Transverse colon (tissue), 4 donors: ENCODE data around the gene NTNG1. TPM values are rescaled to one million over a fixed set of nuclear protein-coding genes. Genes with fewer than 3 reads are reported as not detected.

Experiments
- DNase-seq: peaks from one replicate; pipeline ENCODE4 v3.0.0-alpha.2; 2019
- H3K27ac ChIP-seq, 4 donors: fragments of 200-600 bp; sonication (generic); 2 replicates each; pipeline ENCODE4 v1.5.1; 2016 to 2018; ENCODE audit warnings: inconsistent platforms in 4 of 4
- H3K27me3 ChIP-seq: fragments of 200-600 bp; sonication (generic); 2 replicates; pipeline ENCODE4 v1.5.1; 2017; ENCODE audit warnings: inconsistent platforms
- H3K36me3 ChIP-seq, 4 donors: fragments of 200-600 bp; sonication (generic); 2 replicates each; pipeline ENCODE4 v1.5.1; 2017 to 2019; ENCODE audit warnings: inconsistent platforms in 4 of 4
- H3K4me1 ChIP-seq, 4 donors: fragments of 200-600 bp; sonication (generic); 2 replicates each; pipeline ENCODE4 v1.5.1; 2017 to 2020; ENCODE audit warnings: inconsistent platforms in 4 of 4
- H3K4me3 ChIP-seq, 4 donors: fragments of 200-600 bp; sonication (generic); 1 replicate in 1 of 4; 2 replicates in 3 of 4; pipeline versions ENCODE4 v1.5.1 to v1.6.1; 2017 to 2019; ENCODE audit warnings: inconsistent platforms in 4 of 4
- H3K9me3 ChIP-seq, 2 donors: fragments of 200-600 bp; sonication (generic); 2 replicates each; pipeline ENCODE4 v1.5.1; 2017 to 2019; ENCODE audit warnings: inconsistent platforms in 2 of 2
- CTCF ChIP-seq, 5 experiments: fragments of 200-600 bp in 3 of 5; fragments of 450-650 bp in 2 of 5; sonication (generic) in 3 of 5; IDR thresholded peaks; 1 replicate in 2 of 5; 2 replicates in 3 of 5; pipeline ENCODE4 v1.5.1; 2016 to 2017; ENCODE audit warnings: antibody characterized with exemption in 5 of 5, inconsistent platforms in 3 of 5, mild to moderate bottlenecking in 2 of 5, moderate library complexity in 1 of 5
- EP300 ChIP-seq: sonication (generic); formaldehyde crosslinking; IDR thresholded peaks from one replicate; pipeline ENCODE4 v1.6.1; 2017; ENCODE audit warnings: antibody characterized with exemption, low read depth
- POLR2A ChIP-seq: fragments of 450-650 bp; IDR thresholded peaks from one replicate; pipeline ENCODE4 v1.6.1; 2016; ENCODE audit warnings: antibody characterized with exemption, mild to moderate bottlenecking, moderate library complexity
- POLR2AphosphoS5 ChIP-seq, 3 donors: sonication (generic); formaldehyde crosslinking; IDR thresholded peaks; one replicate each; pipeline ENCODE4 v1.6.1; 2016; ENCODE audit warnings: antibody characterized with exemption in 3 of 3
- WGBS, 2 donors: methylation state at CpG; one replicate each; pipeline ENCODE4 v1.1.5; 2018; ENCODE audit warnings: low coverage in 1 of 2; 5-methylcytosine and 5-hydroxymethylcytosine counted together
- in situ Hi-C, 4 donors: fragments of 200-750 bp; cut with MboI; loops; one replicate each; pipeline versions ENCODE4 v1.15.0 to v1.15.1; 2017; ENCODE audit warnings: low sequenced_read_pairs in 3 of 4, low pct_ligation_motif_present in 1 of 4, low pct_unique_long_range_greater_than_20kb in 1 of 4
- intact Hi-C: fragments of 100-400 bp; cut with DNase I; formaldehyde crosslinking; loops from one replicate; pipeline ENCODE4 v1.15.1; 2023; ENCODE audit warnings: low total_unique reads
- total RNA-seq, 4 donors: library from RNA; depleted of rRNA; stranded (reverse); fragments of >200 nt; gene quantifications; one replicate each; pipeline ENCODE4 v1.1.0, GENCODE V29; 2016

NTNG1 gene
- total RNA-seq, 4 donors from 2014 or later, result 1.8 to 6.4 (median 3.5) TPM; not detected in 1

GRCh38 chr1:107464827-107465226, 324.0 kb downstream of the NTNG1 start:
- in situ Hi-C loops (no loop called here), intact Hi-C loops (no loop called here)
- H3K27me3 ChIP-seq, result no peaks in the 10 kb centered on the region
- no peak for TF ChIP-seq POLR2A
- no peak for TF ChIP-seq POLR2AphosphoS5 (IDR thresholded peaks at IDR 0.05)
- TF ChIP-seq EP300, result no peak
- TF ChIP-seq CTCF (IDR thresholded peaks at IDR 0.05), result no peak
- H3K4me3 ChIP-seq, result no peak overlapping the region
- H3K27ac ChIP-seq, result no peak overlapping the region
- no peaks in the 10 kb centered on the region for H3K9me3 ChIP-seq
- H3K36me3 ChIP-seq, result no peaks in the 10 kb centered on the region
- DNase-seq, result no peak
- H3K4me1 ChIP-seq, result no peaks in the 10 kb centered on the region
- 64 to 81% methylated on average over 4 of the region's 4 CpGs for WGBS, 2 donors

GRCh38 chr1:107467286-107467685, 326.4 kb downstream of the NTNG1 start:
- no peaks in the 10 kb centered on the region for H3K9me3 ChIP-seq
- DNase-seq, result no peak
- H3K27me3 ChIP-seq, result no peaks in the 10 kb centered on the region
- in situ Hi-C loops (no loop called here), intact Hi-C loops (no loop called here)
- WGBS, 2 donors, result 91 to 100% methylated on average over 1 of the region's 1 CpG
- TF ChIP-seq EP300 (no peak), POLR2AphosphoS5 (IDR thresholded peaks at IDR 0.05) (no peak), CTCF (IDR thresholded peaks at IDR 0.05) (no peak), POLR2A (no peak)
- no peak overlapping the region for H3K27ac ChIP-seq
- no peaks in the 10 kb centered on the region for H3K4me1 ChIP-seq
- H3K4me3 ChIP-seq, result no peak overlapping the region
- no peaks in the 10 kb centered on the region for H3K36me3 ChIP-seq

- Histone ChIP-seq H3K36me3 (no peaks in the 10 kb centered on the region), H3K4me3 (no peak overlapping the region), H3K27me3 (no peaks in the 10 kb centered on the region), H3K4me1 (no peaks in the 10 kb centered on the region), H3K9me3 (no peaks in the 10 kb centered on the region), H3K27ac (no peak overlapping the region)
- intact Hi-C loops, result no loop called here
- DNase-seq, result no peak
- in situ Hi-C loops, result no loop called here
- no peak for TF ChIP-seq CTCF (IDR thresholded peaks at IDR 0.05)
- TF ChIP-seq POLR2A, result no peak
- TF ChIP-seq POLR2AphosphoS5 (IDR thresholded peaks at IDR 0.05), result no peak
- no peak for TF ChIP-seq EP300
- 78 to 93% methylated on average over 3 of the region's 3 CpGs for whole genome bisulfite sequencing, 2 donors
These were observed 327.0 kb downstream of the NTNG1 start for GRCh38 chr1:107467811-107468210.

GRCh38 chr1:107473065-107473464, 332.2 kb downstream of the NTNG1 start:
- Histone ChIP-seq H3K4me1 (no peaks in the 10 kb centered on the region), H3K36me3 (no peaks in the 10 kb centered on the region), H3K27ac (no peak overlapping the region), H3K9me3 (no peaks in the 10 kb centered on the region), H3K27me3 (no peaks in the 10 kb centered on the region), H3K4me3 (no peak overlapping the region)
- in situ Hi-C loops, result no loop called here
- no peak for TF ChIP-seq POLR2AphosphoS5 (IDR thresholded peaks at IDR 0.05)
- TF ChIP-seq CTCF (IDR thresholded peaks at IDR 0.05), result no peak
- no peak for TF ChIP-seq POLR2A
- TF ChIP-seq EP300, result no peak
- 68 to 80% methylated on average over 1 to 2 of the region's 2 CpGs for WGBS, 2 donors
- no peak for DNase-seq
- intact Hi-C loops, result no loop called here
